Astrocyte (in vitro differentiated cells and primary cell): ENCODE measurements around the gene PLEKHG3.

Experiments
- EZH2 ChIP-seq: IDR thresholded peaks from 2 replicates; pipeline ENCODE4 v1.6.1; 2012; ENCODE audit warnings: mild to moderate bottlenecking, low read length, inconsistent platforms; ENCODE audit not compliant: insufficient read depth
- TF ChIP-seq, protein P1 (sequence below): IDR thresholded peaks from 2 replicates; pipeline ENCODE4 v1.5.1; 2011; ENCODE audit warnings: low read depth, mild to moderate bottlenecking, inconsistent platforms, low read length, moderate library complexity; ENCODE audit not compliant: insufficient read depth

DNA sequence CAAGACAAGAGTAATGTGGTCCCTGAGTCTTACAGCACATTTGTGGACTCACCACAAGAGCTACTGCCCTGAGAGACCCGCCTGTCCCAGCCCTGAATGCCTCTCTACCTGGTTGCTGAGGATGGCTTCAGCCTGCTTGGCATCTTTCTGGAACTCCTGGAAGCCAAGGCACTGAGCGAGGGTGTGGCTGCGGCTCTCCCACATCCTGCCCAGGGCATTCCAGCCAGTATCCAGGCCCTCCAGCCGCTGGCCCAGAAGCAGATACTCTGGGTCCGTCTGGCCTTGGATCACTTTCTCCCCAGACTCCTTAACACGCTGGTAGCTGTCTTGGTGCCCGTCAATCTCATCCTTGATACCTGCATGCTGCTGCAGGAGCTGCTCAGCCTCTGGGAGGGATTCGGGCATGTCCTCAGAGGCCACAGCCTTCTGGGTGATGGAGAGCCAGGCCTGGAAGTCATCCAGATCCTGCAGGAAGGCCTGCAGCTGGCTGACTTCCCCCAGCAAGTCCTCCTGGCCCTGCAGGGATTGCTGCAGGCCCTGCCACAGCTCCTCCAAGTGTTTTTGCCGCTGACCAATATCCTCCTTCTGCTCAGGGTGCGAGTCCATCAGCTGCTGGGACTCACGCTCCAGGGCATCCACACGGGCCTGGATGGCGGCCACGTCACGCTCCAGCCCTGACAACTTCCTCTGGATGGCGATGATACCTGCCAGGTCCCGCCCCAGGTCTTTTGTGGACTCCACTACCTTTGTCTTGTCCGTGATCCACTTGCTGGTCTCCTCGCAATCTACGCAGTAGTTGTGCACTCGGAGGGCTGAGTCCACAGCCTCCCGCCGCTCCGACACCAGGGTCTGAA is 82.3 kb downstream of the PLEKHG3 start:
- TF ChIP-seq, protein P1, sequence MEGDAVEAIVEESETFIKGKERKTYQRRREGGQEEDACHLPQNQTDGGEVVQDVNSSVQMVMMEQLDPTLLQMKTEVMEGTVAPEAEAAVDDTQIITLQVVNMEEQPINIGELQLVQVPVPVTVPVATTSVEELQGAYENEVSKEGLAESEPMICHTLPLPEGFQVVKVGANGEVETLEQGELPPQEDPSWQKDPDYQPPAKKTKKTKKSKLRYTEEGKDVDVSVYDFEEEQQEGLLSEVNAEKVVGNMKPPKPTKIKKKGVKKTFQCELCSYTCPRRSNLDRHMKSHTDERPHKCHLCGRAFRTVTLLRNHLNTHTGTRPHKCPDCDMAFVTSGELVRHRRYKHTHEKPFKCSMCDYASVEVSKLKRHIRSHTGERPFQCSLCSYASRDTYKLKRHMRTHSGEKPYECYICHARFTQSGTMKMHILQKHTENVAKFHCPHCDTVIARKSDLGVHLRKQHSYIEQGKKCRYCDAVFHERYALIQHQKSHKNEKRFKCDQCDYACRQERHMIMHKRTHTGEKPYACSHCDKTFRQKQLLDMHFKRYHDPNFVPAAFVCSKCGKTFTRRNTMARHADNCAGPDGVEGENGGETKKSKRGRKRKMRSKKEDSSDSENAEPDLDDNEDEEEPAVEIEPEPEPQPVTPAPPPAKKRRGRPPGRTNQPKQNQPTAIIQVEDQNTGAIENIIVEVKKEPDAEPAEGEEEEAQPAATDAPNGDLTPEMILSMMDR = no peak
- TF ChIP-seq EZH2 = no peak
